Skeletal muscle tissue (tissue), 4 donors: ENCODE results near the gene DAPK2. TPM values are rescaled to one million over a fixed set of nuclear protein-coding genes. Genes with fewer than 3 reads are reported as not detected.
"Not testable (repeated sequence)": the region's sequence is repeated elsewhere in the genome, so short reads cannot be mapped to it uniquely, and the experiment has no call there.

Source experiments
- H3K27ac ChIP-seq: one replicate; pipeline ENCODE4 v1.7.0; 2013; ENCODE audit warnings: mild to moderate bottlenecking, low read depth, low read length, inconsistent platforms
- H3K27me3 ChIP-seq, 3 donors: one replicate each; pipeline ENCODE4 v1.7.0; 2013; ENCODE audit warnings: low read length in 3 of 3; ENCODE audit not compliant: control insufficient read depth in 3 of 3, insufficient read depth in 3 of 3
- H3K36me3 ChIP-seq, 3 donors: one replicate each; pipeline ENCODE4 v1.7.0; 2013; ENCODE audit warnings: low read length in 3 of 3; ENCODE audit not compliant: control insufficient read depth in 3 of 3, insufficient read depth in 3 of 3
- H3K4me1 ChIP-seq, 3 donors: one replicate each; pipeline ENCODE4 v1.7.0; 2013; ENCODE audit warnings: low read length in 3 of 3, mild to moderate bottlenecking in 3 of 3; ENCODE audit not compliant: control insufficient read depth in 3 of 3, insufficient read depth in 3 of 3
- H3K4me3 ChIP-seq, 3 donors: one replicate each; pipeline ENCODE4 v1.7.0; 2013; ENCODE audit warnings: low read length in 3 of 3
- H3K9ac ChIP-seq, 3 donors: one replicate each; pipeline ENCODE4 v1.7.0; 2013; ENCODE audit warnings: low read length in 3 of 3, mild to moderate bottlenecking in 3 of 3, moderate library complexity in 2 of 3, low read depth in 1 of 3
- H3K9me3 ChIP-seq, 3 donors: one replicate each; pipeline ENCODE4 v1.7.0; 2013; ENCODE audit warnings: low read length in 3 of 3; ENCODE audit not compliant: control insufficient read depth in 3 of 3
- total RNA-seq: library from RNA; depleted of rRNA; stranded (reverse); fragments of >200 nt; gene quantifications from one replicate; pipeline ENCODE4 v1.2.3, GENCODE V29; 2014
- donor health status: Osteomylitis.

DAPK2 gene
- total RNA-seq, 1 donor from 2014 or later: 2.6 TPM

DNA sequence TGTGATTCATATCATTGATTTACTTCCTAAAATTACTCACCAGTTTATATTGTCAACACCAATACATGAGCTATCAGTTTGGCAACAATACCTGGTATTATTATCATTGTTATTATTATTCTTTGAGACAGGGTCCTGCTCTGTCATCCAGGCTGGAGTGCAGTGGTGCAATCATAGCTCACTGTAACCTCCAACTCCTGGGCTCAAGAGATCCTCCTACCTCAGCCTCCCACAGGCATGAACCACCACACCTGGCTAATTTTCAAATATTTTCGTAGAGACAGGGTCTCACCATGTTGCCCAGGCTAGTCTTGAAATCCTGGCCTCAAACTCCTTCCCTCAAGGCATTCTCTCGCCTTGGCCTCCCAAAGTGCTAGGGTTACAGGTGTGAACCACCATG, 27.2 kb upstream of the DAPK2 start:
- H3K36me3 ChIP-seq: peaks cover 9 to 15% (median 9%) of the 10 kb centered on the region in 3 donors
- H3K4me1 ChIP-seq: peaks cover 9 to 20% (median 11%) of the 10 kb centered on the region in 3 donors
- not testable (repeated sequence) for H3K9me3 ChIP-seq, H3K27ac ChIP-seq, H3K4me3 ChIP-seq, H3K27me3 ChIP-seq, H3K9ac ChIP-seq

DNA sequence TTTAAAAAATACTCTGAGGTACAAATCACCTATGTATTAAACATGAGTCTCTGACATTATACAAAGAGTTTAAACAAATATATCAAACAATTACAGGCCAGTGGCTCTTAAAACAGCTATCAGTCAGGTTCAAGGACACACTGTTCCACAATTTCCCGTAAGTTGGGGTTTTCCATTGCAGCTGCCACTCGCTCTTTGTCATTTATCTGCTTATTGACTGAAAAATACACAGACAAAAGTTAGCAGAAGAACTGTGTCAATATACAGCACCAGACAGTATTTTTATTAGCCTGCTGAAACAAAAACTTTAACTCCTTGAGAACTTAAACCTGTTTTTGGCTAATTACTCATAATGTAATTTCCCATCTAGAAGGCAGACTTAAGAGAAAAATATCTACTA, 26.5 kb upstream of the DAPK2 start:
- no peaks in the 10 kb centered on the region for H3K9me3 ChIP-seq
- peaks cover 9 to 15% (median 9%) of the 10 kb centered on the region in 3 donors for H3K36me3 ChIP-seq
- H3K9ac ChIP-seq: no peak overlapping the region
- H3K4me1 ChIP-seq: peaks cover 11 to 23% (median 17%) of the 10 kb centered on the region in 3 donors
- no peak overlapping the region for H3K4me3 ChIP-seq
- no peaks in the 10 kb centered on the region for H3K27me3 ChIP-seq
- H3K27ac ChIP-seq: no peak overlapping the region

DNA sequence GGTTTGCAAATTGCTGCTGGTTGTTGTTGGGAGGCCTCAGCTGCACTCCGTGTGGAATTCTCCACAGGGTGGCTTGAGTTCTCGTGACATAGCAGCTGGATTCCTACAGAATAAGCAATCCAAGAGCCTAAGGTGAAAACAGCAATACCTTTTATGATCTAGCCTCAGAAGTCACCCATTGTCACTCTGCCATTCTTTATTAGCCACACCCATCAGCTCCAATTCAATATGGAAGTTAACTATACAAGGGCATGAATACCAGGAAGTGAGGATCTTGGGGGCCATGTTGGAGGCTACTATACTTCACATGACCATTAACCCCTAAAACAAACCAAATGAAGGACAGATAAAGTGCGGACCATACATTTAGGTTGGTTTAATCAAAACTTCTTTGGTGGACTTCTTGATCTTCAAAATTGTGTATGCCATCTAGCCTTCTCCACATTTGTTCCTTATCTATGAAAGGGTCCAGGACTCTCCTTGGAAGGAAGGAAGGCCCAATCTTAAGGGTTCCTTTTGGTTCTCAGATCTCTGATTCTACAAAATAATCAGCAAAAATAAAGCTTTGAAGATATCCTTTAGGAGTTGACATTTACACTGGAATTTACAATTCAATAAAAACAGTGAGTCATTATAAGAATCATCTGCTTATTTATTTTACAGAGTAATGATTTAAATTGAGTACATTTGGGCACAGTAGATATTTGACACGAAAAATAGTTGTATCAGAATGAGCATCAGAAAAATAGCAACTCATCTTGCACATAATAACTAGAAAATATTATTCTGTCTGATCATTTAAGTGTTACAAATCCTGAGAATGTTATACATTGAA, 25.9 kb upstream of the DAPK2 start:
- peaks cover 14 to 27% (median 20%) of the 10 kb centered on the region in 3 donors for H3K4me1 ChIP-seq

DNA sequence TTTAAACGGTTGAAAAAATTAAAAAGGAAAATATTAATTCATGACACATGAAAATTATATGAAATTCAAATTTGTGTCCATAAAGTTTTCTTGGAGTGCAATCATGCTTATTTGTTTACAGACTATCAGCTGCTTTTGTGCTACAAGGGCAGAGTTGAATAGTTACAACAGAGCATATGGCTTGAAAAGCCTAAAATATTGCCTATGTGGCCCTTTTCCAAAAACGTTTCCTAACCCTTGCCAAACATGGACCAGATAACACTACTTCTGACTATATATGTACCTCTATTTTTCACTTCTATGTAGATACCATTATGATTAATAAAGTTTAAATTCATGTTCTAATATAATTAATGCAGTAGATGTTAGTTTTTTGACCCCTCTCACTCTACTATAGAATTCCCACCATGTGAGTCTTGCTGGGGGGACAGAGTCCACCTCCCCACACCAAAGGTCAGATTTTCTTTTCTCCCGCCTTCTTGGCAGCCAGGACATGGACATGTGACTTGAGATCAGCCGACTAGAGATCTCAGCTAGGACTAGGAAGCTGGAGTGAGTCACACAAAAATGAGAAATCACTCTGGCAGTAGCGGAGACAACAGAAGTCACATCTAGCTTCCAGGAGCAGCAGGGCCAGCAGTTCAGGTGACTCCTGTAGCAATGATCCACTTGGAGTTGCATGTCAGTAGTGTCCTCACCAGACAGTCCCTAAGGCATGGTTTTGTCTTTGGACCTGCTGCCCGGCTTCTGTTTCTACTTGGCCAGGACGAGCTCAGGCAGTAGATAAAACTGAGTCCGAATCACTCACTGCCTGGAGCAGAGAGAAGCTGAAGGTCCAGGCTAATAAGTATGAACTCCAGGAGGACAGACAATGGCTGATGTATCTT, 24.9 kb upstream of the DAPK2 start:
- H3K4me3 ChIP-seq: no peak overlapping the region
- H3K27me3 ChIP-seq: no peaks in the 10 kb centered on the region
- peak overlapping the region in 2 of 3 donors; percentile 15 to 51 for H3K9ac ChIP-seq
- peaks cover 14 to 27% (median 20%) of the 10 kb centered on the region in 3 donors for H3K4me1 ChIP-seq
- H3K27ac ChIP-seq: peak overlapping the region; percentile 82
- no peaks in the 10 kb centered on the region for H3K9me3 ChIP-seq
- peaks cover 9 to 15% (median 9%) of the 10 kb centered on the region in 3 donors for H3K36me3 ChIP-seq

More for the DNA sequence above, 25.9 kb upstream of the DAPK2 start:
- peak overlapping the region; percentile 82 for H3K27ac ChIP-seq
- H3K9ac ChIP-seq: peak overlapping the region in 2 of 3 donors; percentile 15 to 51
- H3K4me3 ChIP-seq: no peak overlapping the region
- H3K27me3 ChIP-seq: no peaks in the 10 kb centered on the region
- H3K36me3 ChIP-seq: peaks cover 9 to 15% (median 9%) of the 10 kb centered on the region in 3 donors
- H3K9me3 ChIP-seq: no peaks in the 10 kb centered on the region

DNA sequence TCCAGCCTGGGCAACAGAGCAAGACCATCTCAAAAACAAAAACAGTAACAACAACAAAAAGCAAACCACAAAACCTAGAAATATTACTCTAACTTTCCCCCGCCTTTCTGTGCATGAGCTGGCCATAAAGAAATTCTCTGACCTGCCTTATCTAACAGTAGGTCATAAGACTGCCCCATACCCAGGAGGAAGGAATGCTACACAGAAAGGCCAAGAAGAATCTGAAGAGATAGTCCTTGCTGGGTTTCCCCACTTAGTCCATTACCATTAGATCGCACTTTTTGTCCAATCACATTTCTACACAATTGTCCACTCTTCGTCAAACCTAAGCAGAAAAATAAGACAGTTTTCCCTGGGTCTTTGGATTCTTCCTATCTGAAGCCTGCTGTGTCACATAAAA, 23.8 kb upstream of the DAPK2 start:
- Histone ChIP-seq H3K36me3 (peaks cover 8 to 15% (median 9%) of the 10 kb centered on the region in 3 donors), H3K4me1 (peaks cover 14 to 27% (median 20%) of the 10 kb centered on the region in 3 donors), H3K27me3 (no peaks in the 10 kb centered on the region), H3K9me3 (no peaks in the 10 kb centered on the region), H3K27ac (peak overlapping the region; percentile 82), H3K4me3 (no peak overlapping the region), H3K9ac (no peak overlapping the region)

DNA sequence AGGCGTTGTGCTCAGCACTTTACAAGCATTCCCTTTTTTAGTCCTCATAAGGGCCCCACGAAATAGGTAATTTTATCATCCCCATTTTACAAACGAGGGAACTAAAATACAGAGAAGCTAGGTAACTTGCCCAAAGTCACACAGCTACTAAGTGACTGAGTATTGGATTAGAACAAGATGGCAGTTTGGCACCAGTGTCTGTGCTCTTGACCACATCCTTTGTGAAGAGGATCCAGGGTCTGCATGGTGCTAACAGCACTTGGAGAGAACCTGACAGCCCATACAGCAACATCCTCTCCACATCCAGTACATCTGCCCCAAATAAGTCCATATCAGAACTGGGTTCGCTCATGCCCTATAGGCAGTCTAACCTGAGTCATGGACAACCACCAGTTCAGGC, 21.8 kb upstream of the DAPK2 start:
- peak overlapping the region in 1 of 3 donors; percentile 17 for H3K9ac ChIP-seq
- no peaks in the 10 kb centered on the region for H3K9me3 ChIP-seq
- H3K36me3 ChIP-seq: peaks cover 3 to 5% (median 4%) of the 10 kb centered on the region in 3 donors
- H3K27me3 ChIP-seq: no peaks in the 10 kb centered on the region
- no peak overlapping the region for H3K27ac ChIP-seq
- peaks cover 14 to 27% (median 20%) of the 10 kb centered on the region in 3 donors for H3K4me1 ChIP-seq
- H3K4me3 ChIP-seq: no peak overlapping the region

DNA sequence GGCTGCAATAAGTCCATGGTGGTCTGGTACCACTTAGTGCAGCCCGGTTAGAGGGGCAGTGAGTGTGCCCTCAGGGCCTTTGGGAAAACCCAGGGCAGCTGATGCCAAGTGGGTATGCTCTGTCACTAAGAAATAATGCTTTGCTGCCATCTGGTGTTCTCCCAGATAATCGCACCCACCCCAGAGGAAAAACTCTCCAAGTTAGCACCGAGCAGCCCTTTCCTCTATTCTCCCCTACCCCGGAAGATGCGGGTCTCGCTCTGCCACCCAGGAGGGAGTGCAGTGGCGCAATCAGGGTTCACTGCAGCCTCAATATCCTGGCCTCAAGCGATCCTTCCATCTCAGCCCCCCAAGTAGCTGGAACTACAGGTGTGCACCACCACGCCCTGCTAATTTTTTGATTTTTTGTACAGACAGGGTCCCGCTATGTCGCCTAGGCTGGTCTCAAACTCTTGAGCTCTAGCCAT, 21.3 kb upstream of the DAPK2 start:
- Histone ChIP-seq H3K4me1 (peaks cover 14 to 27% (median 20%) of the 10 kb centered on the region in 3 donors), H3K27ac (no peak overlapping the region), H3K36me3 (peaks cover 3 to 5% (median 4%) of the 10 kb centered on the region in 3 donors), H3K4me3 (peak overlapping the region in 1 of 3 donors; percentile 41), H3K27me3 (no peaks in the 10 kb centered on the region), H3K9me3 (no peaks in the 10 kb centered on the region), H3K9ac (peak overlapping the region in 1 of 3 donors; percentile 17)

DNA sequence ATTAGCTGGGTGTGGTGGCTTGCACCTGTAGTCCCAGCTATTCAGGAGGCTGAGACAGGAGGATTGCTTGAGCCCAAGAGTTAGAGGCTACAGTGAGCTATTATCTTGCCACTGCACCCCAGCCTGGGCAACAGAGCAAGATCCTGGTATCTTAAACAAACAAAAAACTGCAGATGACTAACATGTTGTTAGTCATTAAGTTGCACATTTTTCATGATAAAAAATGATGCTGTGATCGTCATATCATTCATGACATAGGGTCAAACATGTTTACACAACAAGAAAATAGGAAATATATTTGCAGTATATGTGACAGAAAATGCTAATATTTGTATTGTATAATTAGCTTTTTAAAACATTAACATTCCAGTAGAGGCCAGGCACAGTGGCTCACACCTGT, 20.2 kb upstream of the DAPK2 start:
- H3K4me1 ChIP-seq: peaks cover 8 to 20% (median 14%) of the 10 kb centered on the region in 3 donors
- H3K27ac ChIP-seq: no peak overlapping the region
- H3K9ac ChIP-seq: no peak overlapping the region
- H3K4me3 ChIP-seq: no peak overlapping the region
- H3K27me3 ChIP-seq: no peaks in the 10 kb centered on the region
- H3K36me3 ChIP-seq: no peaks in the 10 kb centered on the region
- H3K9me3 ChIP-seq: no peaks in the 10 kb centered on the region

DNA sequence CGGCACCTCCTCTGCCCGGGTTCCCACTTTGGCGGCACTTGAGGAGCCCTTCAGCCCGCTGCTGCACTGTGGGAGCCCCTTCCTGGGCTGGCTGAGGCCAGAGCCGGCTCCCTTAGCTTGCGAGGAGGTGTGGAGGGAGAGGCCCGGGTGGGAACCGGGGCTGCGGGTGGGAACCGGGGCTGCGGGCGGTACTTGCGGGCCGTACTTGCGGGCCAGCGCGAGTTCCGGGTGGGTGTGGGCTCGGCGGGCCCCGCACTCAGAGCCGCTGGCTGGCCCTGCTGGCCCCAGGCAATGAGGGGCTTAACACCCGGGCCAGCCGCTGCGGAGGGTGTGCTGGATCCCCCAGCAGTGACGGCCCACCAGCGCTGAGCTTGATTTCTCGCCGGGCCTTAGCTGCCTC, 14.4 kb upstream of the DAPK2 start:
- Histone ChIP-seq H3K4me3 (no peak overlapping the region), H3K9ac (no peak overlapping the region), H3K4me1 (no peaks in the 10 kb centered on the region), H3K27ac (no peak overlapping the region), H3K36me3 (no peaks in the 10 kb centered on the region), H3K27me3 (no peaks in the 10 kb centered on the region), H3K9me3 (no peaks in the 10 kb centered on the region)
